ENCODE data around the gene CD300LF.

CD300LF gene

DNA sequence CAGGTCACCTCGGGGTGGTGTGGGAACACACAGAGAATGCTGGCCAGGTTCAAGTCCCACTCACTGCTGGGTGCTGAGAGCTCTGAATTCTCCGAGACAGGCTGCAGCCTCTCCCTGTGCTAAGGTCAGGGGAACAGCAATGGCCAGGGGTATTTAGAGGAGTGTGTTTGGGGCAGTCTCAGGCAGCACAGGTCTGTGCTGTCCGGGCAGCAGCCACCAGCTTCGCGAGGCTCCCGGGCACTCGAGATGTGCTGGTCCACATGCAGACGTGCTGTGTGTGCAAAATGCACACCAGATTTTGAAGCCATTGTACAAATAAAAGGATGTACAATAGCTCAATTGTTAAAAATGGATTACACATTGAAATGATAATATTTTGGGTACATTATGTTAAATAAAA, 42.8 kb upstream of the CD300LF start:
- Histone ChIP-seq H3K36me3 (ENCODE audit: insufficient read depth, low read length) (no peaks in the 10 kb centered on the region), H3K9me2 (ENCODE audit: low read depth, low read length) (no peaks in the 10 kb centered on the region), H2AFZ (ENCODE audit: low read length) (no peak overlapping the region), H3F3A (ENCODE audit: insufficient read depth, low read length) (no peaks in the 10 kb centered on the region), H3K27ac (ENCODE audit: low read depth, low read length, poor library complexity, severe bottlenecking) (no peak overlapping the region), H3K9me3 (ENCODE audit: low read length) (no peaks in the 10 kb centered on the region), H3K4me3 (ENCODE audit: low read depth, low read length, poor library complexity, severe bottlenecking) (no peak overlapping the region), H3K27me3 (ENCODE audit: insufficient read depth, low read length) (no peaks in the 10 kb centered on the region), H3K4me2 (ENCODE audit: low read length) (no peak overlapping the region), H3K9ac (ENCODE audit: low read length) (no peak overlapping the region), H3K4me1 (ENCODE audit: insufficient read depth, low read length, severe bottlenecking) (peaks cover 7% of the 10 kb centered on the region), H4K20me1 (ENCODE audit: insufficient read depth, low read length) (no peaks in the 10 kb centered on the region), H3K79me2 (ENCODE audit: insufficient read depth, low read length) (no peaks in the 10 kb centered on the region)
- TF ChIP-seq EZH2 (IDR thresholded peaks at IDR 0.05; ENCODE audit: borderline replicate concordance, low read length): no peak
- TF ChIP-seq, protein P1, sequence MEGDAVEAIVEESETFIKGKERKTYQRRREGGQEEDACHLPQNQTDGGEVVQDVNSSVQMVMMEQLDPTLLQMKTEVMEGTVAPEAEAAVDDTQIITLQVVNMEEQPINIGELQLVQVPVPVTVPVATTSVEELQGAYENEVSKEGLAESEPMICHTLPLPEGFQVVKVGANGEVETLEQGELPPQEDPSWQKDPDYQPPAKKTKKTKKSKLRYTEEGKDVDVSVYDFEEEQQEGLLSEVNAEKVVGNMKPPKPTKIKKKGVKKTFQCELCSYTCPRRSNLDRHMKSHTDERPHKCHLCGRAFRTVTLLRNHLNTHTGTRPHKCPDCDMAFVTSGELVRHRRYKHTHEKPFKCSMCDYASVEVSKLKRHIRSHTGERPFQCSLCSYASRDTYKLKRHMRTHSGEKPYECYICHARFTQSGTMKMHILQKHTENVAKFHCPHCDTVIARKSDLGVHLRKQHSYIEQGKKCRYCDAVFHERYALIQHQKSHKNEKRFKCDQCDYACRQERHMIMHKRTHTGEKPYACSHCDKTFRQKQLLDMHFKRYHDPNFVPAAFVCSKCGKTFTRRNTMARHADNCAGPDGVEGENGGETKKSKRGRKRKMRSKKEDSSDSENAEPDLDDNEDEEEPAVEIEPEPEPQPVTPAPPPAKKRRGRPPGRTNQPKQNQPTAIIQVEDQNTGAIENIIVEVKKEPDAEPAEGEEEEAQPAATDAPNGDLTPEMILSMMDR (IDR thresholded peaks at IDR 0.05; ENCODE audit: low read length): no peak

DNA sequence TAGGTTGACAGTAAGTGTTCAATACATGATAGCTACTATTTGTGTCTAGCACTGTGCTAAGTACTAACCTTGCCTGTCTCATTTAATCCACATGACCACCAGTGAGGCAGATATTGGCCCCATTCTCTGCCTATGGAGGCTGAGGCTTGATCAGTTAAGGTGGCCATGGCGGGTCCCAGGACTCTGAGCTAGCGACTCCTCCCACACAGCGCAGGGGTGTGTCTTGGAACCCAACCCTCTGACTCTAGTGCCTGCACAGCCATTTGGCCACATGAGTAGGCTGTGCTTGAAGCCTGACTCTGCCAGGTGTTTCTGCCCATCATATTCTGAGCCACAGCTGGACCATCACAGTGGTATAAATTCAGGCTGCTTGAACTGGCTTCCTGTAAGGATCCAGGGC, 42.1 kb upstream of the CD300LF start:
- Histone ChIP-seq H3K9ac (ENCODE audit: low read length) (no peak overlapping the region), H3K9me3 (ENCODE audit: low read length) (no peaks in the 10 kb centered on the region), H3K79me2 (ENCODE audit: insufficient read depth, low read length) (no peaks in the 10 kb centered on the region), H4K20me1 (ENCODE audit: insufficient read depth, low read length) (no peaks in the 10 kb centered on the region), H3K4me1 (ENCODE audit: insufficient read depth, low read length, severe bottlenecking) (peaks cover 13% of the 10 kb centered on the region), H3K27me3 (ENCODE audit: insufficient read depth, low read length) (no peaks in the 10 kb centered on the region), H2AFZ (ENCODE audit: low read length) (no peak overlapping the region), H3K36me3 (ENCODE audit: insufficient read depth, low read length) (no peaks in the 10 kb centered on the region), H3K4me3 (ENCODE audit: low read depth, low read length, poor library complexity, severe bottlenecking) (no peak overlapping the region), H3F3A (ENCODE audit: insufficient read depth, low read length) (no peaks in the 10 kb centered on the region), H3K9me2 (ENCODE audit: low read depth, low read length) (no peaks in the 10 kb centered on the region), H3K27ac (ENCODE audit: low read depth, low read length, poor library complexity, severe bottlenecking) (no peak overlapping the region), H3K4me2 (ENCODE audit: low read length) (no peak overlapping the region)
- TF ChIP-seq, protein P1 (IDR thresholded peaks at IDR 0.05; ENCODE audit: low read length): no peak
- no peak for TF ChIP-seq EZH2 (IDR thresholded peaks at IDR 0.05; ENCODE audit: borderline replicate concordance, low read length)

DNA sequence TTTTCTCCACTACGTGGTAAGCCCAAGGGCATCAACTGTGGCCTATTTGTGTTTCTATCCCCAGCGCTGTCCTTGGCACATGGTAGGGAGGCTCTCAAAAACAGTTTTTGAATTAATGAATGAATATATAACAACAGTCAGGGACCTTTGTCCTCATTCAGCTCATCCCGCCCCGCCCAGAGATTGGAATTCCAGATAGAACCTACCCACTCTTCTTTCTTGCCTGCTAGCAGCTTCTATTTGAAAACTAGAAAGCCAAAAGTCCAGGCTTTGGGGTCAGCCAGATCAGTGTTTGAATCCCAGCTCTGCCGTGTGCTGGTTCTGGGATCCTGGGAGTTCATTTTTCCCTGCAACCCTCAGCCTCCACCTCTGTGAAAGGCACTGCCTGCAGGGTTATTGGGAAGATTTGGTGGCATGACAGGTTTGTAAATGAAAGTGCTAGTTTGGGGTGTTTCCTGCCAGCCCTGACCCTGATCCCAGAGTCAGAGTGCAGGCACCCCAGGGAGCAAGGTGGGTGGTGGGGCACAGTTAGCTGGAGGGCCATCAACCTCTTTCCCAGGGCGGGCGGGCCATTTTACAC, 40.2 kb upstream of the CD300LF start:
- no peaks in the 10 kb centered on the region for H3K27me3 ChIP-seq (ENCODE audit: insufficient read depth, low read length)
- H3K4me2 ChIP-seq (ENCODE audit: low read length): no peak overlapping the region
- no peaks in the 10 kb centered on the region for H3K9me2 ChIP-seq (ENCODE audit: low read depth, low read length)
- H3K9me3 ChIP-seq (ENCODE audit: low read length): no peaks in the 10 kb centered on the region
- H3K27ac ChIP-seq (ENCODE audit: low read depth, low read length, poor library complexity, severe bottlenecking): no peak overlapping the region
- no peaks in the 10 kb centered on the region for H3F3A ChIP-seq (ENCODE audit: insufficient read depth, low read length)
- H3K4me3 ChIP-seq (ENCODE audit: low read depth, low read length, poor library complexity, severe bottlenecking): no peak overlapping the region
- H3K9ac ChIP-seq (ENCODE audit: low read length): no peak overlapping the region
- no peaks in the 10 kb centered on the region for H4K20me1 ChIP-seq (ENCODE audit: insufficient read depth, low read length)
- TF ChIP-seq, protein P1 (IDR thresholded peaks at IDR 0.05; ENCODE audit: low read length): no peak
- no peak for TF ChIP-seq EZH2 (IDR thresholded peaks at IDR 0.05; ENCODE audit: borderline replicate concordance, low read length)
- H2AFZ ChIP-seq (ENCODE audit: low read length): no peak overlapping the region
- H3K4me1 ChIP-seq (ENCODE audit: insufficient read depth, low read length, severe bottlenecking): peaks cover 13% of the 10 kb centered on the region
- no peaks in the 10 kb centered on the region for H3K79me2 ChIP-seq (ENCODE audit: insufficient read depth, low read length)
- H3K36me3 ChIP-seq (ENCODE audit: insufficient read depth, low read length): no peaks in the 10 kb centered on the region

All from OCI-LY1 (cell line).